PC-3 (cell line): ENCODE results near the gene UNC45B.
"Not testable (repeated sequence)": the region's sequence is repeated elsewhere in the genome, so short reads cannot be mapped to it uniquely, and the experiment has no call there.

Experiments used
- EZH2 ChIP-seq: fragments of 300-600 bp; sonication (generic); IDR thresholded peaks from one replicate; pipeline ENCODE4 v1.6.1; 2017; ENCODE audit warnings: antibody characterized with exemption, mild to moderate bottlenecking, low read length; ENCODE audit not compliant: unreplicated experiment
- EZH2phosphoT487 ChIP-seq: fragments of 300-600 bp; sonication (generic); IDR thresholded peaks from 2 replicates; pipeline ENCODE4 v1.6.1; 2018; ENCODE audit warnings: mild to moderate bottlenecking, antibody characterized with exemption, low read length, borderline replicate concordance
- TF ChIP-seq, protein P1 (sequence below): fragments of 300-600 bp; sonication (generic); conservative IDR thresholded peaks from 2 replicates; pipeline ENCODE4 v1.5.1; 2017; ENCODE audit warnings: antibody characterized with exemption, low read depth, mild to moderate bottlenecking, low read length

DNA sequence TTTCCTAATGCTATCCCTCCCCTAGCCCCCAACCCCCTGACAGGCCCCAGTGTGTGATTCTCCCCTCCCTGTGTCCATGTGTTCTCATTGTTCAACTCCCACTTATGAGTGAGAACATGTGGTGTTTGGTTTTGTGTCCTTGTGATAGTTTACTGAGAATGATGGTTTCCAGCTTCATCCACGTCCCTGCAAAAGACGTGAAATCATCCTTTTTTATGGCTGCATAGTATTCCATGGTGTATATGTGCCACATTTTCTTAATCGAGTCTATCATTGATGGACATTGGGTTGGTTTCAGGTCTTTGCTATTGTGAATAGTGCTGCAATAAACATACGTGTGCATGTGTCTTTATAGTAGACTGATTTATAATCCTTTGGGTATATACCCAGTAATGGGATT lies 86.7 kb downstream of the UNC45B start:
- TF ChIP-seq, protein P1, sequence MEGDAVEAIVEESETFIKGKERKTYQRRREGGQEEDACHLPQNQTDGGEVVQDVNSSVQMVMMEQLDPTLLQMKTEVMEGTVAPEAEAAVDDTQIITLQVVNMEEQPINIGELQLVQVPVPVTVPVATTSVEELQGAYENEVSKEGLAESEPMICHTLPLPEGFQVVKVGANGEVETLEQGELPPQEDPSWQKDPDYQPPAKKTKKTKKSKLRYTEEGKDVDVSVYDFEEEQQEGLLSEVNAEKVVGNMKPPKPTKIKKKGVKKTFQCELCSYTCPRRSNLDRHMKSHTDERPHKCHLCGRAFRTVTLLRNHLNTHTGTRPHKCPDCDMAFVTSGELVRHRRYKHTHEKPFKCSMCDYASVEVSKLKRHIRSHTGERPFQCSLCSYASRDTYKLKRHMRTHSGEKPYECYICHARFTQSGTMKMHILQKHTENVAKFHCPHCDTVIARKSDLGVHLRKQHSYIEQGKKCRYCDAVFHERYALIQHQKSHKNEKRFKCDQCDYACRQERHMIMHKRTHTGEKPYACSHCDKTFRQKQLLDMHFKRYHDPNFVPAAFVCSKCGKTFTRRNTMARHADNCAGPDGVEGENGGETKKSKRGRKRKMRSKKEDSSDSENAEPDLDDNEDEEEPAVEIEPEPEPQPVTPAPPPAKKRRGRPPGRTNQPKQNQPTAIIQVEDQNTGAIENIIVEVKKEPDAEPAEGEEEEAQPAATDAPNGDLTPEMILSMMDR, result not testable (repeated sequence)
- TF ChIP-seq EZH2, EZH2phosphoT487: not testable (repeated sequence)
